Mesendoderm (in vitro differentiated cells): ENCODE measurements around the gene RBM12.

Source experiments
- DNase-seq: peaks from one replicate; pipeline ENCODE4 v3.0.0; 2013
- H2AK5ac ChIP-seq: 2 replicates; pipeline ENCODE4 v1.6.1; 2013; ENCODE audit warnings: low read length, inconsistent platforms
- H2BK120ac ChIP-seq: 2 replicates; pipeline ENCODE4 v1.6.1; 2013; ENCODE audit warnings: low read depth, mild to moderate bottlenecking, low read length, moderate library complexity, mixed read lengths
- H2BK15ac ChIP-seq: replicated peaks from 2 replicates; pipeline ENCODE4 v1.6.1; 2013; ENCODE audit warnings: low read depth, mild to moderate bottlenecking, moderate library complexity
- H2BK5ac ChIP-seq: 2 replicates; pipeline ENCODE4 v1.6.1; 2013; ENCODE audit warnings: low read length, inconsistent platforms
- H3K18ac ChIP-seq: 2 replicates; pipeline ENCODE4 v1.6.1; 2013; ENCODE audit warnings: mild to moderate bottlenecking, low read length, mixed read lengths
- H3K23ac ChIP-seq: one replicate; pipeline ENCODE4 v1.6.1; 2013; ENCODE audit warnings: low read length
- H3K27ac ChIP-seq: 2 replicates; pipeline ENCODE4 v1.5.1; 2013; ENCODE audit warnings: low read depth, mild to moderate bottlenecking, inconsistent platforms, low read length, moderate library complexity
- H3K27me3 ChIP-seq: 2 replicates; pipeline ENCODE4 v1.6.1; 2013; ENCODE audit warnings: low read length, control low read depth, mild to moderate bottlenecking, inconsistent platforms; ENCODE audit not compliant: insufficient read depth, poor library complexity
- H3K36me3 ChIP-seq: 2 replicates; pipeline ENCODE4 v1.6.1; 2013; ENCODE audit warnings: low read length, inconsistent platforms; ENCODE audit not compliant: control insufficient read depth, insufficient read depth
- H3K4ac ChIP-seq: one replicate; pipeline ENCODE4 v1.6.1; 2013; ENCODE audit warnings: low read depth, mild to moderate bottlenecking, low read length, moderate library complexity
- H3K4me1 ChIP-seq: 2 replicates; pipeline ENCODE4 v1.6.1; 2013; ENCODE audit warnings: low read depth, low read length, inconsistent platforms; ENCODE audit not compliant: control insufficient read depth
- H3K4me2 ChIP-seq: 2 replicates; pipeline ENCODE4 v1.6.1; 2013; ENCODE audit warnings: low read length
- H3K4me3 ChIP-seq: 2 replicates; pipeline ENCODE4 v1.5.1; 2013; ENCODE audit warnings: mild to moderate bottlenecking, low read length
- H3K56ac ChIP-seq: one replicate; pipeline ENCODE4 v1.6.1; 2013; ENCODE audit warnings: low read length
- H3K79me1 ChIP-seq: 2 replicates; pipeline ENCODE4 v1.6.1; 2013; ENCODE audit warnings: low read length, inconsistent platforms
- H3K79me2 ChIP-seq: 2 replicates; pipeline ENCODE4 v1.6.1; 2013; ENCODE audit warnings: mild to moderate bottlenecking, low read length; ENCODE audit not compliant: control insufficient read depth, insufficient read depth
- H3K9ac ChIP-seq: 2 replicates; pipeline ENCODE4 v1.6.1; 2013; ENCODE audit warnings: low read length, inconsistent platforms
- H4K5ac ChIP-seq: one replicate; pipeline ENCODE4 v1.6.1; 2013; ENCODE audit warnings: low read length
- H4K8ac ChIP-seq: one replicate; pipeline ENCODE4 v1.6.1; 2013; ENCODE audit warnings: low read depth, mild to moderate bottlenecking, control low read depth, low read length, moderate library complexity
- WGBS: extraction: QIAGEN DNeasy Blood & Tissue Kit; methylation state at CpG from one replicate; pipeline ENCODE4 v1.1.7; 2013; ENCODE audit warnings: low lambda C conversion rate, missing lambda C conversion rate; ENCODE audit not compliant: insufficient coverage; ENCODE audit errors: extremely low coverage; 5-methylcytosine and 5-hydroxymethylcytosine counted together

Gene RBM12

DNA sequence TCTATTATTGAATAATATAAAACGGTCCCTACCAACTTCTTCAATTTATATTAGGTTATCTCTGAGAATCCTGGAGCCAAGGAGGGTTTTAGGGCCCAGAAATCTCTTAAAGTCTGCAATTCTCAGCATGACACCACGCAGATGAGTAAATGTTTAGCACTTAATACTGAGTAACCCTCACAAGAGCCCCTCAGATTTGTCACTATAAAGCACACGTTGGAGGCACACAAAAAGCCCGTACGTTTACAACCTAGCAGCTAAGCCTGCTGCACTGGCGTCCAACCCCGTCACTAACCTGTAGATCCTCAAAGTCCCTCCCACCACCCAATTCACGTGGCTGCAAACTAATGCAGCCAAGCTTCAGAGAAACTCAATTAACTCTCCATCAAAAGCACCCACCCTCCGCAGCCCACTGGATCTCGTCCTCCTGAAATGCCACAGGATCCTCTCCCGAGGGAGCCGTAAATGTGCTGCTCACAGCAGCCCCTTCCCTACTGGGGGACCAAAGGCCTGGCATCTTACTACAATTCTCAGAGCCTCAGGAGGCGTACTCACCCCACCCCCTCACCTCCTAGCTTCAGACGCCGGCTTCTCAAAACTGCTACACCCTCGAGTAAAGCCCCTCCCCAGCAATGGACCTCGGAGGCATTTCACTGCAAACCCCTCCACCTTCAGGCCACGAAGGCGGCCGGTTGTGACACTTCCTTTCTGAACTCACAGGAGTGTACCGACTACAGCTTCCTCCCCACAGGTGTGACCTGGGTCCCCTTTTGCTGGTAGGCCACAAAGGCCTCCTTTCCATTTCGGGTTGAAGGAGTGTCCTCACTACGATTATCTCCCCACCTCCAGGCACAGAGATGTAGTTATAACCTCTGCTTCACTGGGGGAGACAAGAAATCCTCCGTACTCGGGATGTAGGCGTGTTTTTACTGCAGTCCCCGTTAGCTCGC is 909 bp downstream of the RBM12 start:
- peak overlapping the region; percentile 97 for H3K4ac ChIP-seq
- H2BK120ac ChIP-seq = no peak overlapping the region
- peak overlapping the region; percentile 88 for H3K18ac ChIP-seq
- WGBS = no CpG with 5 or more reads among the region's 28 CpGs
- peak overlapping the region; percentile 54 for H3K4me3 ChIP-seq
- peak overlapping the region; percentile 99 for H3K56ac ChIP-seq
- peak overlapping the region; percentile 96 for H3K9ac ChIP-seq
- no peaks in the 10 kb centered on the region for H3K36me3 ChIP-seq
- no peaks in the 10 kb centered on the region for H3K79me1 ChIP-seq
- H2AK5ac ChIP-seq = peak overlapping the region; percentile 71
- peak overlapping the region; percentile 86 for H3K4me2 ChIP-seq
- H2BK15ac ChIP-seq = no peak overlapping the region
- H3K27ac ChIP-seq = peak overlapping the region; percentile 70
- DNase-seq = peak; percentile 89
- no peaks in the 10 kb centered on the region for H3K4me1 ChIP-seq
- no peaks in the 10 kb centered on the region for H3K27me3 ChIP-seq
- H3K79me2 ChIP-seq = peaks cover 56% of the 10 kb centered on the region
- H4K5ac ChIP-seq = peak overlapping the region; percentile 15
- H2BK5ac ChIP-seq = peak overlapping the region; percentile 1
- H3K23ac ChIP-seq = peak overlapping the region; percentile 95
- H4K8ac ChIP-seq = no peak overlapping the region

- Histone ChIP-seq H4K8ac (no peak overlapping the region), H3K4ac (no peak overlapping the region), H3K23ac (no peak overlapping the region), H3K4me1 (no peaks in the 10 kb centered on the region), H3K27me3 (no peaks in the 10 kb centered on the region), H2BK15ac (no peak overlapping the region), H3K36me3 (no peaks in the 10 kb centered on the region), H3K79me2 (peaks cover 65% of the 10 kb centered on the region), H3K4me3 (no peak overlapping the region), H3K18ac (no peak overlapping the region), H3K27ac (no peak overlapping the region), H2BK120ac (no peak overlapping the region), H3K79me1 (no peaks in the 10 kb centered on the region), H2BK5ac (no peak overlapping the region), H3K56ac (no peak overlapping the region), H2AK5ac (no peak overlapping the region), H3K4me2 (peak overlapping the region; percentile 47), H4K5ac (no peak overlapping the region), H3K9ac (peak overlapping the region; percentile 7)
- DNase-seq = no peak
- no CpG with 5 or more reads among the region's 2 CpGs for WGBS
Measured at GRCh38 chr20:35662551-35662950, 2.1 kb downstream of the RBM12 start.

GRCh38 chr20:35661908-35662307 is 2.8 kb downstream of the RBM12 start:
- no CpG with 5 or more reads among the region's 3 CpGs for WGBS

DNA sequence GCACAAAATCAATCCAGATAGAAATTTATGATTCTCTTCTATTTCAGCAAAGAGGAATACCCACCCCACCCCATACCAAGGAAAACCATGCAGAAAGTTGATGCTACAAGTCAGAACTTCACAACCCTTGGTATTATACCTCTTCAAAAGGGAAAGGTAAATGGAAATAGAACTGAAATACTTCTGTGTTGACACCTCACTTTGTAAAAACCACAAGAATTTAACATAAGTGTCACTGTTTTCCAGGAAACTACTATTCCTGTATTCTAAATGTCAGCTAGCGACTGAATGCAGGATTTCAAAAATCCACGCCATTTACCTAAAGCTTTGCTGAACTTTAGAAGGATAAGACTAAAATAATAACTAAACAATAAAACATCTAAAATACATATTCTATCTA is 3.6 kb downstream of the RBM12 start:
- Histone ChIP-seq H2AK5ac (no peak overlapping the region), H2BK15ac (no peak overlapping the region), H4K5ac (no peak overlapping the region), H3K4ac (no peak overlapping the region), H2BK120ac (no peak overlapping the region), H2BK5ac (no peak overlapping the region), H3K18ac (no peak overlapping the region), H3K4me2 (no peak overlapping the region), H3K27me3 (no peaks in the 10 kb centered on the region), H3K79me2 (peaks cover 78% of the 10 kb centered on the region), H3K4me3 (no peak overlapping the region), H3K56ac (no peak overlapping the region), H3K9ac (no peak overlapping the region), H3K23ac (no peak overlapping the region), H3K4me1 (no peaks in the 10 kb centered on the region), H3K27ac (no peak overlapping the region), H4K8ac (no peak overlapping the region), H3K36me3 (no peaks in the 10 kb centered on the region), H3K79me1 (no peaks in the 10 kb centered on the region)
- DNase-seq = peak; percentile 29
- no CpG with 5 or more reads among the region's 2 CpGs for WGBS

More at GRCh38 chr20:35661908-35662307, 2.8 kb downstream of the RBM12 start:
- H4K8ac ChIP-seq = no peak overlapping the region
- H3K4me1 ChIP-seq = no peaks in the 10 kb centered on the region
- H3K27ac ChIP-seq = no peak overlapping the region
- no peak for DNase-seq
- no peak overlapping the region for H3K56ac ChIP-seq
- no peak overlapping the region for H2BK5ac ChIP-seq
- no peak overlapping the region for H3K23ac ChIP-seq
- H2AK5ac ChIP-seq = no peak overlapping the region
- peaks cover 71% of the 10 kb centered on the region for H3K79me2 ChIP-seq
- H2BK120ac ChIP-seq = no peak overlapping the region
- no peak overlapping the region for H3K4ac ChIP-seq
- H3K79me1 ChIP-seq = no peaks in the 10 kb centered on the region
- H3K36me3 ChIP-seq = no peaks in the 10 kb centered on the region
- no peak overlapping the region for H3K18ac ChIP-seq
- no peaks in the 10 kb centered on the region for H3K27me3 ChIP-seq
- H4K5ac ChIP-seq = no peak overlapping the region
- no peak overlapping the region for H2BK15ac ChIP-seq
- H3K4me2 ChIP-seq = peak overlapping the region; percentile 16
- H3K4me3 ChIP-seq = no peak overlapping the region
- peak overlapping the region; percentile 43 for H3K9ac ChIP-seq

- Histone ChIP-seq H4K8ac (no peak overlapping the region), H3K79me1 (no peaks in the 10 kb centered on the region), H3K36me3 (no peaks in the 10 kb centered on the region), H2AK5ac (no peak overlapping the region), H3K4me3 (no peak overlapping the region), H3K4me2 (no peak overlapping the region), H3K79me2 (peaks cover 78% of the 10 kb centered on the region), H2BK120ac (no peak overlapping the region), H3K4me1 (no peaks in the 10 kb centered on the region), H3K4ac (no peak overlapping the region), H4K5ac (no peak overlapping the region), H2BK15ac (no peak overlapping the region), H3K27me3 (no peaks in the 10 kb centered on the region), H2BK5ac (no peak overlapping the region), H3K9ac (no peak overlapping the region), H3K18ac (no peak overlapping the region), H3K27ac (no peak overlapping the region), H3K56ac (no peak overlapping the region), H3K23ac (no peak overlapping the region)
- no peak for DNase-seq
- WGBS = no CpG with 5 or more reads among the region's 10 CpGs
Measured at GRCh38 chr20:35660122-35660937, 4.4 kb downstream of the RBM12 start.
